UCSD-AML1 (cell line): ENCODE data around the gene ATM.
"Not testable (repeated sequence)": the region's sequence is repeated elsewhere in the genome, so short reads cannot be mapped to it uniquely, and the experiment has no call there.

Source experiments
- DNase-seq: peaks from one replicate; lab custom pipeline; 2025; ENCODE audit not compliant: unreplicated experiment; lab: John Stamatoyannopoulos, UW

Gene ATM

GRCh38 chr11:108221911-108222573 lies 825 bp upstream of the ATM start:
- DNase-seq: no peak

- no peak for DNase-seq
Observed at GRCh38 chr11:108223348-108224149, 682 bp downstream of the ATM start.

- DNase-seq: no peak
Observed at GRCh38 chr11:108224366-108224765, 1.5 kb downstream of the ATM start.

GRCh38 chr11:108224911-108225786 lies 2.3 kb downstream of the ATM start:
- no peak for DNase-seq

GRCh38 chr11:108226036-108226435 lies 3.2 kb downstream of the ATM start:
- no peak for DNase-seq

- DNase-seq: no peak
Observed at GRCh38 chr11:108228251-108228650, 5.4 kb downstream of the ATM start.

- DNase-seq: no peak
Observed at GRCh38 chr11:108233277-108233945, 10.5 kb downstream of the ATM start.

- DNase-seq: no peak
Observed at GRCh38 chr11:108235192-108235591, 12.3 kb downstream of the ATM start.

- DNase-seq: no peak
Observed at GRCh38 chr11:108235633-108236032, 12.8 kb downstream of the ATM start.

GRCh38 chr11:108237058-108237481 lies 14.2 kb downstream of the ATM start:
- DNase-seq: no peak

- DNase-seq: no peak
Observed at GRCh38 chr11:108239076-108239475, 16.2 kb downstream of the ATM start.

- DNase-seq: no peak
Observed at GRCh38 chr11:108241330-108242037, 18.6 kb downstream of the ATM start.

GRCh38 chr11:108242422-108242821 lies 19.6 kb downstream of the ATM start:
- DNase-seq: no peak

- DNase-seq: no peak
Observed at GRCh38 chr11:108246308-108246707, 23.4 kb downstream of the ATM start.

GRCh38 chr11:108246885-108247284 lies 24.0 kb downstream of the ATM start:
- DNase-seq: no peak

- DNase-seq: no peak
Observed at GRCh38 chr11:108253176-108253575, 30.3 kb downstream of the ATM start.

GRCh38 chr11:108269583-108269982 lies 46.7 kb downstream of the ATM start:
- no peak for DNase-seq

GRCh38 chr11:108276985-108277616 lies 54.2 kb downstream of the ATM start:
- DNase-seq: not testable (repeated sequence)

- no peak for DNase-seq
Observed at GRCh38 chr11:108278546-108278945, 55.7 kb downstream of the ATM start.

GRCh38 chr11:108278954-108279353 lies 56.1 kb downstream of the ATM start:
- no peak for DNase-seq
